Pons (tissue), 1 donor: ENCODE results near the gene PTPRT.
A peak's percentile ranks its signal among the peaks of the same experiment; 100 is the strongest.

Experiments used
- DNase-seq: peaks from one replicate; pipeline ENCODE4 v3.0.0-alpha.2; 2016; ENCODE audit warnings: low spot score

The PTPRT gene

DNA sequence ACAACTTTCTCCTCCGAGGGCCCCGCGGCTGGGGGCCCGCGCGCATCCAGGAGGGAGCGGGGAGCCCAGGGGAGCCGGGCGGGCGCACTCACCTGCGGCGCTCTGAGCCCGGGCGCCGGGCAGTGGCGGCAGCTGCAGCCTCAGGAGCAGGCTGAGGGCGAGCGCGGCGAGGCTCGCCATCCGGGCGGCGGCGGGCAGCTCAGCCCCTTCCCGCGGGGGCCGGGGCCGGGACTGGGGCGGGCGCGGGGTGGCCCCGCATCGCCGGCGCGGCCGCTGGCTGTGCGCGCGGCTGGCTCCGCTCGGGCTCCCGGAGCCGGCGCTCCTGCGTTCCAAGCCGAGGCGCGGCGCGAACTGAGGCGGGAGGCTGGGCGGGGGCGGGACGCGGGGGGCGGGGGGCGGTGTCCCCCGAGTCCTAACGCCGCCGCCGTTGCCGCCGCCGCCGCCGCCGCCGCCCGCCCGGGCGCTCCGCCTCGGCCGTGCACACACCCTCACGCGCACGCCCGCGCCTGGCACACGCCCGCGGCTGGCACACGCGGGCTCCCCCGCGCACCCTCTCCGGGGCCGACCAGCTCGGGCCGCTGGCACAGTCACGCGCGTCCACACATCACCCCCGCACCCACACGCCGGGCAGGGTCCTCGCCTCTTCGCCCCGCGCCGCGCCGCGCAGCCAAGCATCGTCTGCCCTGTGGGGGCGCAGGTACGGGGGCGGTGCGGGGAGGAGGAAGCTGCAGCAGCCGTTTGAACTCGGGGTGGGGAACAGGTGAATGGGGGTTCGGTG, at the start of gene PTPRT:
Gene PTPRT (minus strand): TSS at position 353 of the 778 bp plus-strand sequence. CDS start 173 bp downstream, at position 180.
- no peak for DNase-seq

GRCh38 chr20:43238833-43239232, 49.1 kb upstream of the PTPRT start:
- DNase-seq: no peak

- no peak for DNase-seq
Observed at GRCh38 chr20:43238266-43238665, 48.6 kb upstream of the PTPRT start.

DNA sequence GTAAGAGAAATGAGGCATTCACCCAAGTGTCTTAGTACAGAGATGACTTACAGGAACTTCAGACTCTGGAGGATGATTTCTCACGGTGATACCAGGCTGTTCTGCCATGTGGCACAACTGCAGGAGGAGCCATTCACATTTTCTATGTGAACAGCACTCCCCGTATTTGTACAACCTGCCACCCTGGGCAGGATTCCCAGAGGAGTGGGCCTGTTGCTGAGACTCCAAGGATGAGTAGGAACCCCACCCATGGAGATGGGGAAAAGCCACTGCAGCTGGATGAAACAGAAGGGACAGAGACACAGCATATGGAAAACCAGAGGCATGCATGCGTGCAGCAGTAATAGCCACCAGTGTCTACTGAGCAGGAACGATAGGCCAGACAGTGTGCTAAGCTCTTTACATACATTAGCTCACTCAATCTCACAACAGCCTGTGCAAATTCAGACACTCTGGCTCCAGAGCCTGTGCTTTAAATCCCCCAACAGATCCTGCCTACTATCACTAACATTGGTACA, 48.0 kb upstream of the PTPRT start:
- no peak for DNase-seq

GRCh38 chr20:43235998-43236397, 46.3 kb upstream of the PTPRT start:
- DNase-seq: no peak

DNA sequence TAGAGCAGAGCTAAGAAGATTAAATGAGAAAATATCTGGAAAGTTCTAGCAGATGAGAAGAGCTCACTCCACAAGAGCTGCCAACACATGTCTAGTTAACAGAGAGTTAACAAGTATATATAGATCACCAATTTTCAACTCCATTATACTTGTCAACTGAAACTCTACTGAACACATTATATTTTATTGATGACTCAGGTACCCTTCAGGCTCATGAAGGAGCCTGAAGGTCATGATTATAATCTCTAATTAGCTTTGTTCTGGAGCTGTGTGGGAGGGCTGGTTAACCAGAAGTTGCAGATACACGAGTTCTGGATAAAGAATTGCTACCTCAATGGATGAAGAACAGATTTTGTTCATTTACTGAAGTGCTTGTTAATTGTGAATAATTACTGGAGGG, 42.1 kb upstream of the PTPRT start:
- no peak for DNase-seq

DNA sequence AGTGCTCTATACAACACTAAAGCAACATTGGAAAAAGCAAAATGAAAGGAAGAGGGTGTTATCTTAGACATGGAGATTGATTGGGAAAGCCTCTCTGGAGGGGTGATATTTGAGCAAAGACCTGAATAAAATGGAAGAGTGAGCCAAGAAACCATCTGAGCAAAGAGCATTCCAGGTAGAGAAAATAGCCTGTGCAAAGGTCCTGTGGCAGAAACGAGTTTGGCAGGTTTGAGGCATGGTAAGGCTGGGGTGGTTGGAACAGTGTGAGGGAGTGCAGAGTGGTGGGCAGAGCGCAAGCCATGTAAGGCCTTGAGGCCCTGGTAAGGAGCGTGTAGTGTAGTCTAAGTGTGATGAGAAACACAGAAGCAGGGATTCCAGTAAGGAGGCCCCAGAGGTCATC, 40.0 kb upstream of the PTPRT start:
- DNase-seq: no peak

DNA sequence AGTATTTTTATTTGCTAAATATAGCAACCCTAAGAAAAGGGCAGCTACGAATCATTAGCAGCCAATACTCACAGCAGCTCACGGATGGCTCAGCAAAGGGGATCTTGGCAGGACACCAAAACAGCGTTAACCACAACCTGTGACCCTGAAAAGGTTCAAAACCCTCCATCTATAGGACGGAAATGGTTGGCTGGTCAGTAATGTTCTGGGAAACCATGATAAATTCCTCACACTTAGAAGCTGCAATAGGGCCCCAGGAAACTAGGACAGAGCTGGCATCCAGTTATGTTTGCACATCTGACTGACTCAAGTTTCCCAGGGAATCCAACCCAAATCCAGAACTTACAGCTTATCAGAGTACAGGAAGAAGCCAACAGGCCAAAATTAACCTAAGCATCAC, 30.9 kb upstream of the PTPRT start:
- DNase-seq: no peak

DNA sequence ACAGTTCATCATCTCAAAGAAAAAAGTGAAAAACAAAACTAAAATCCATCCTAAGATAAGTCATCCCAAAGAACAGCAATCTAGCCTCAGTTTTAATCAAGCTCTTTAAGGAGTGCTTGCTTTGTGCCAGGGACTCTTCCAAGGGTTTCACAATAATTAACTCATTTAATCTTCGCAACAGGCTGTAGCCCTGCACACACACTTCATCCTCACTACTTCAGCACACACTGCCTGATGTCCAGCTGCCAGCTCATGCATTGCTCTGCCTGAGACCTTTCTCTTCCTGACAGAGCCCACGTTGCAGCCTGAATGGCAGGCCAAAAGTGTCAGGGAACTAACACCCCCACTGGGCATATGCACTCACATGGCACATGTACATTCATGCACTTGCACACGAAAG, 21.2 kb upstream of the PTPRT start:
- no peak for DNase-seq

- no peak for DNase-seq
Observed at GRCh38 chr20:43209831-43210230, 20.1 kb upstream of the PTPRT start.

DNA sequence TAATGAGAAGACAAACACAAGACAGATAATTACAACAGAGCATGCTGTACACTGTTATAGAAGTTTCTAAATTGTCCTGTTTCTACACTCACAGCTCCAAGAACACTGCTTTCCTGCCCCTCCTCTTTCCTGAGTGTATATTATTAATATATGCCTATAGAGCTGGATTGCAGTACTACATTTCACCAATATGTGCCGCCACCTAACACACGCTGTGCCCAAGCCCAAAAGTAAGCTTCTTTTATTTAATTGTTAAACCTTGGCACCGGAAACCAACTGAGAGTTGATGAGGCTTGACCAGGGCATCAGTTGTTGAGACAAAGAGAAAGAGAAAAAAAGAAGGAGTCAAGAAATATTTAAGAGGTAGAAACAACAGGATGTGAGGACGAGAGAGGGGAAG, 16.0 kb upstream of the PTPRT start:
- DNase-seq: no peak

GRCh38 chr20:43202100-43202499, 12.4 kb upstream of the PTPRT start:
- no peak for DNase-seq

DNA sequence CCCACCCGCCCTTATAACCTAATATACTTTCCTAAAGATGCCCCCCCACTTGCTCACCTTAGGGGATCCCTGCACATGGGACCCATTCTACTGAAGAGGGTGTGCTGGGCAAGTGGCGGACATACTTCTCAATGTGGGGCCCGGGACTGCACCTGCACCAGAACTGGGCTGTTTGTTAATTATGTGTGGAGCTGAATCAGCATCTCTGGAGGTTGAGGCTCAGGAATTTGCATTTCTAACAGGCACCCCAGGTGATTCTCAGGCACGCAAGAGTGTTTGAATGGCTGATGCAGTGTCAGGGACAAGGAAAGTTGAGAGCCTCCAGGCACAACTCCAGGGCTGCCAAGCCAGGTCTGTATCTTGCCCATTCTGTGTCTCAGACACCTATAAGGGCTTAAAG, 8.9 kb upstream of the PTPRT start:
- no peak for DNase-seq

- DNase-seq: no peak
Observed at GRCh38 chr20:43196243-43196642, 6.5 kb upstream of the PTPRT start.

GRCh38 chr20:43194137-43194536, 4.4 kb upstream of the PTPRT start:
- no peak for DNase-seq

DNA sequence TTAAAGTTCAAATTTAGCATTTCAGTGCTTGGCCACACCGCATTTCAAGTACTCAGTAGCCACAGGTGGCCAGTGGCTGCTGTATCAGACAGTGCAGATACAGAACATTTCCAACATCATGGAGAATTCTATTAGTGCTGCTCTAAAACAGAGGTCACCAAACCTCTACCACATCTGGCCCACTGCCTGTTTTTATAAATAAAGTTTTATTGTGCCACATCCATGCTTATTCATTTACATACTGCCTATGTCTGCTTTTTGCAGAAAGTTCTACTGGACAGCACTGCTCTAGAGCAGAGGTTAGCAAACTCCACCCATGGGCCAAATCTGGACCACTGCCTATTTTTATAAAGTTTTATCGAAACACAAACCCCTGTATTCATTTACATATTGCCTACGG, 3.7 kb upstream of the PTPRT start:
- no peak for DNase-seq

- DNase-seq: peak; percentile 30
Observed at GRCh38 chr20:43191946-43192863, 2.5 kb upstream of the PTPRT start.

- DNase-seq: no peak
Observed at GRCh38 chr20:43191143-43191542, 1.4 kb upstream of the PTPRT start.

DNA sequence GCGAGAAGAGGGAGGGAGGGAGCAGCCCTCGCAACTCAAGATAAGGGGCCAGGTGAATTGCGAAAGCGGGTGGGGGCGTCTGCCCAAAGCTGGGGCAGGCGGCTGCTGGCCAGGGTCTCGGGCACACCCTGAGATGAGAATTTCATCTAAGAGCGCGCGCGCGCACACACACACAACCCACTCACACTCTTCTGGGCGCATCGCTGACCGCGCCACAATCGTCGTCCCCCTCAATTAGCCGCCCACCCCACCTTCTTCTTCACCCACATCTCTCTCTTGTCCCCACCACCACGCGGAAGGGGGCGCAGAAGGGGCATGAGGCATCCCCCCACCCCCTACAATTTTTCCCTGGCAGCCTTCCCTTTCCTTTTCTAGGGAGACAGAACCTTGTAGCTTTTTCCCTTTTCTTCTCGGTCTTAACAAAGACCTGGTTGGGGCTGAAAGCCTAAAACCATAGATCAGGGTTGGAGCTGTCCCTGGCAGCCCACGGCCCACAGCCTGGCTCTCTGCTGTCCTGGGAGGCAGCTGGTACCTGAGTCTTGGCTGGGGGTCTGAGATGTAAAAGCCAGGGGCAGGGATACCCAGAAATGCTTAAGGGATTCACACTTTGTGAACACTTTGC, 737 bp upstream of the PTPRT start:
- no peak for DNase-seq

GRCh38 chr20:43188861-43189553, 699 bp downstream of the PTPRT start:
- no peak for DNase-seq

DNA sequence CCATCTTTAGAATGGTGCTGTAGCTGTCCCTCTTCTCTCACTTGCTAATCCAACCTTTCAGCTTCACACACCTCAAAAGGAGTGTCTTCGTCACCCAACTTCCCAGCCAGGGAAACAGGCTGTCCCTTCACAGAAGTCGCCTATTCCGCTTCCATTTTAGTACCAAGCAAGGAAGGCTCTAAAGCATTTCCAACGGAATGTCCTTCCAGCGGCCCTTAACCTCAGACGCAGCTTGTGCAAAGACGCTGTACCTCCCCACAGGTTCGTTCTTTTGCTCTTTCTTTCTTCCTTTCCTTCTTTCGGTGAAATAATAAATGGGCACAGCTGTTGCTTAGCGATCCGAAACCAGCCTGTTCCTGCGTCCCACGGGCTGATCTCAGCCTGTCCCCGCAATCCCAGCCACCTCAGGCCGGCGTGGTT, 1.5 kb downstream of the PTPRT start:
- peak; percentile 14 for DNase-seq
